ENCODE results near the gene CLIP4.

The CLIP4 gene

GRCh38 chr2:29189052-29189451, 73.8 kb downstream of the CLIP4 start:
- no peak for DNase-seq (ENCODE audit: low spot score)

GRCh38 chr2:29191817-29192216, 76.6 kb downstream of the CLIP4 start:
- no peak for DNase-seq (ENCODE audit: low spot score)

GRCh38 chr2:29192526-29192925, 77.3 kb downstream of the CLIP4 start:
- no peak for DNase-seq (ENCODE audit: low spot score)

- DNase-seq (ENCODE audit: low spot score), result no peak
These were observed 77.9 kb downstream of the CLIP4 start for GRCh38 chr2:29193111-29193510.

GRCh38 chr2:29193681-29194080, 78.5 kb downstream of the CLIP4 start:
- no peak for DNase-seq (ENCODE audit: low spot score)

- DNase-seq (ENCODE audit: low spot score), result no peak
These were observed 80.6 kb downstream of the CLIP4 start for GRCh38 chr2:29195796-29196195.

- peak; percentile 76 for DNase-seq (ENCODE audit: low spot score)
These were observed 81.9 kb downstream of the CLIP4 start for GRCh38 chr2:29196792-29197788.

- no peak for DNase-seq (ENCODE audit: low spot score)
These were observed 86.8 kb downstream of the CLIP4 start for GRCh38 chr2:29201979-29202378.

GRCh38 chr2:29202819-29203495, 87.7 kb downstream of the CLIP4 start:
- no peak for DNase-seq (ENCODE audit: low spot score)

- no peak for DNase-seq (ENCODE audit: low spot score)
These were observed 91.7 kb downstream of the CLIP4 start for GRCh38 chr2:29206941-29207340.

- DNase-seq (ENCODE audit: low spot score), result no peak
These were observed 92.3 kb downstream of the CLIP4 start for GRCh38 chr2:29207352-29208148.

GRCh38 chr2:29209551-29209950, 94.3 kb downstream of the CLIP4 start:
- DNase-seq (ENCODE audit: low spot score), result no peak

- DNase-seq (ENCODE audit: low spot score), result no peak
These were observed 96.8 kb downstream of the CLIP4 start for GRCh38 chr2:29212009-29212408.

- no peak for DNase-seq (ENCODE audit: low spot score)
These were observed 98.7 kb downstream of the CLIP4 start for GRCh38 chr2:29213888-29214291.

- DNase-seq (ENCODE audit: low spot score), result no peak
These were observed 99.9 kb downstream of the CLIP4 start for GRCh38 chr2:29215073-29215472.

GRCh38 chr2:29215739-29216608, 100.8 kb downstream of the CLIP4 start:
- DNase-seq (ENCODE audit: low spot score), result no peak

- DNase-seq (ENCODE audit: low spot score), result no peak
These were observed 101.3 kb downstream of the CLIP4 start for GRCh38 chr2:29216609-29216909.

GRCh38 chr2:29218071-29218470, 102.9 kb downstream of the CLIP4 start:
- DNase-seq (ENCODE audit: low spot score), result no peak

GRCh38 chr2:29218550-29219125, 103.4 kb downstream of the CLIP4 start:
- no peak for DNase-seq (ENCODE audit: low spot score)

- no peak for DNase-seq (ENCODE audit: low spot score)
These were observed 104.2 kb downstream of the CLIP4 start for GRCh38 chr2:29219374-29219773.
